Mesenchymal stem cell (in vitro differentiated cells and primary cell): ENCODE data around the gene STK26.

Experiments
- DNase-seq: peaks from one replicate; pipeline ENCODE4 v3.0.0-alpha.2; 2013
- H2AFZ ChIP-seq: one replicate; pipeline ENCODE4 v1.6.1; 2013; ENCODE audit warnings: low read depth, mild to moderate bottlenecking, control low read depth, inconsistent platforms, low read length, moderate library complexity
- H2AK5ac ChIP-seq: 2 replicates; pipeline ENCODE4 v1.6.1; 2013; ENCODE audit warnings: low read length, moderate library complexity, mild to moderate bottlenecking, inconsistent platforms; ENCODE audit not compliant: severe bottlenecking
- H2BK120ac ChIP-seq: one replicate; pipeline ENCODE4 v1.6.1; 2013; ENCODE audit warnings: low read depth, mild to moderate bottlenecking, inconsistent platforms, low read length, moderate library complexity
- H2BK12ac ChIP-seq, 2 experiments: one replicate each; pipeline ENCODE4 v1.6.1; 2013; ENCODE audit warnings: inconsistent platforms in 2 of 2, low read length in 2 of 2, mild to moderate bottlenecking in 2 of 2, moderate library complexity in 2 of 2, control low read depth in 1 of 2
- H2BK15ac ChIP-seq: one replicate; pipeline ENCODE4 v1.6.1; 2013; ENCODE audit warnings: mild to moderate bottlenecking, low read depth, inconsistent platforms; ENCODE audit not compliant: poor library complexity, severe bottlenecking
- H2BK5ac ChIP-seq: 2 replicates; pipeline ENCODE4 v1.6.1; 2013; ENCODE audit warnings: low read depth, mild to moderate bottlenecking, low read length, control low read depth, inconsistent platforms; ENCODE audit not compliant: poor library complexity, severe bottlenecking
- H3K14ac ChIP-seq, 2 experiments: one replicate each; pipeline ENCODE4 v1.6.1; 2013; ENCODE audit warnings: inconsistent platforms in 2 of 2, low read length in 2 of 2, control low read depth in 1 of 2, mild to moderate bottlenecking in 1 of 2, moderate library complexity in 1 of 2
- H3K18ac ChIP-seq, 2 experiments: one replicate each; pipeline ENCODE4 v1.6.1; 2013; ENCODE audit warnings: inconsistent platforms in 2 of 2, low read length in 2 of 2, control low read depth in 1 of 2, low read depth in 1 of 2, mild to moderate bottlenecking in 1 of 2
- H3K23ac ChIP-seq, 2 experiments: one replicate each; pipeline ENCODE4 v1.6.1; 2013; ENCODE audit warnings: inconsistent platforms in 2 of 2, low read length in 2 of 2, mild to moderate bottlenecking in 2 of 2, moderate library complexity in 2 of 2, control low read depth in 1 of 2
- H3K27ac ChIP-seq: 2 replicates; pipeline ENCODE4 v1.5.1; 2013; ENCODE audit warnings: mild to moderate bottlenecking, moderate library complexity, low read length, control low read depth, inconsistent platforms; ENCODE audit not compliant: poor library complexity, severe bottlenecking
- H3K27me3 ChIP-seq, 2 experiments: 2 replicates each; pipeline versions ENCODE4 v1.6.1 to v1.7.0; 2013; ENCODE audit warnings: low read length in 2 of 2, mild to moderate bottlenecking in 2 of 2, moderate library complexity in 2 of 2, control low read depth in 1 of 2, inconsistent platforms in 1 of 2; ENCODE audit not compliant: control insufficient read depth in 1 of 2, insufficient read depth in 1 of 2
- H3K36me3 ChIP-seq, 2 experiments: 2 replicates each; pipeline versions ENCODE4 v1.6.1 to v1.7.0; 2013; ENCODE audit warnings: low read length in 2 of 2, control low read depth in 1 of 2, inconsistent platforms in 1 of 2, low read depth in 1 of 2, mild to moderate bottlenecking in 1 of 2; ENCODE audit not compliant: insufficient read depth in 2 of 2, control insufficient read depth in 1 of 2
- H3K4ac ChIP-seq, 2 experiments: one replicate each; pipeline ENCODE4 v1.6.1; 2013; ENCODE audit warnings: inconsistent platforms in 2 of 2, low read length in 2 of 2, mild to moderate bottlenecking in 2 of 2, moderate library complexity in 2 of 2, control low read depth in 1 of 2, low read depth in 1 of 2
- H3K4me1 ChIP-seq: 2 replicates; pipeline ENCODE4 v1.6.1; 2013; ENCODE audit warnings: low read depth, low read length, control low read depth; ENCODE audit not compliant: control insufficient read depth, insufficient read depth
- H3K4me2 ChIP-seq: 2 replicates; pipeline ENCODE4 v1.6.1; 2013; ENCODE audit warnings: low read length, mild to moderate bottlenecking, inconsistent platforms; ENCODE audit not compliant: poor library complexity, severe bottlenecking
- H3K4me3 ChIP-seq, 2 experiments: 2 replicates each; pipeline versions ENCODE4 v1.5.1 to v1.7.0; 2013; ENCODE audit warnings: low read length in 2 of 2, mild to moderate bottlenecking in 2 of 2, control low read depth in 1 of 2, low read depth in 1 of 2; ENCODE audit not compliant: insufficient read depth in 1 of 2
- H3K79me1 ChIP-seq: replicated peaks from 2 replicates; pipeline ENCODE4 v1.6.1; 2013; ENCODE audit warnings: mild to moderate bottlenecking, control low read depth, low read length, inconsistent platforms; ENCODE audit not compliant: poor library complexity, severe bottlenecking
- H3K9ac ChIP-seq: 2 replicates; pipeline ENCODE4 v1.7.0; 2013; ENCODE audit warnings: mild to moderate bottlenecking, low read length, moderate library complexity
- H3K9me3 ChIP-seq: 2 replicates; pipeline ENCODE4 v1.7.0; 2013; ENCODE audit warnings: mild to moderate bottlenecking, low read length; ENCODE audit not compliant: control insufficient read depth
- H4K8ac ChIP-seq: one replicate; pipeline ENCODE4 v1.6.1; 2013; ENCODE audit warnings: inconsistent platforms, mild to moderate bottlenecking, low read length, moderate library complexity
- H4K91ac ChIP-seq: one replicate; pipeline ENCODE4 v1.6.1; 2013; ENCODE audit warnings: mild to moderate bottlenecking, low read length, inconsistent platforms
- WGBS: methylation state at CpG from one replicate; pipeline ENCODE4 v1.1.7; 2013; ENCODE audit warnings: mixed read lengths; 5-methylcytosine and 5-hydroxymethylcytosine counted together

The STK26 gene

DNA sequence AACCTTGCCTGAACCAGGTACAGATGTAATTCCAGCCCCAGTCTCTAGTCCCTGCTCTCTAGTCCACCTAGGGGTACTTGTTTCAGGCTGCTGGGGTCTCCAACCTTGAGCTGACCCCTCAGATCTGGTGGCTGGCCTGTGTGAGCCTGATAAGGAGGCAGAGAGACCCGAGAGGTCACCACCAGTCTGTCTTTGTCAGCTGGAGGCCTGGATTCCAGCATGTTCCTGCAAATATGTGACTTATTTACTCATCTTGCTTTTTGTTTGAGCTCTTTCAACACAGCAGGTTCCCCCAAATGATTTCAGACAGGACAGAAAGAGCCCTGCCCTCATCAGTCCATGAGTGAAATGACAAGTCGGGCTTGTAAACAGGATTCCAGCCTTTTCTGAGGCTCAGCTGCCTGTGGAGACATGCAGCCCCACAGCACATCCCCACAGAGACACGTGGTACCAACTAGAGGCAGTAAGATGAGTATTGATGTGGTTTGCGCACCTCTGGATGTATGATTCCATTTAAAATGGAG lies 37.5 kb upstream of the STK26 start:
- H2AFZ ChIP-seq: no peak overlapping the region
- H3K27ac ChIP-seq: no peak overlapping the region
- no peak overlapping the region for H3K4me2 ChIP-seq
- 85% methylated on average over 2 of the region's 4 CpGs for WGBS
- H2BK15ac ChIP-seq: no peak overlapping the region
- H4K8ac ChIP-seq: no peak overlapping the region
- H2BK12ac ChIP-seq: no peak overlapping the region
- no peak overlapping the region for H2BK5ac ChIP-seq
- no peak overlapping the region for H2BK120ac ChIP-seq
- H3K14ac ChIP-seq: no peak overlapping the region
- H2AK5ac ChIP-seq: no peak overlapping the region
- no peaks in the 10 kb centered on the region for H3K9me3 ChIP-seq
- H3K9ac ChIP-seq: no peak overlapping the region
- H3K4me1 ChIP-seq: no peaks in the 10 kb centered on the region
- no peak overlapping the region for H3K4ac ChIP-seq
- H3K4me3 ChIP-seq: no peak overlapping the region
- H3K23ac ChIP-seq: no peak overlapping the region
- H4K91ac ChIP-seq: no peak overlapping the region
- no peak for DNase-seq
- no peaks in the 10 kb centered on the region for H3K36me3 ChIP-seq
- H3K18ac ChIP-seq: no peak overlapping the region
- H3K27me3 ChIP-seq: peaks cover 0 to 48% of the 10 kb centered on the region in 2 experiments
- no peaks in the 10 kb centered on the region for H3K79me1 ChIP-seq

DNA sequence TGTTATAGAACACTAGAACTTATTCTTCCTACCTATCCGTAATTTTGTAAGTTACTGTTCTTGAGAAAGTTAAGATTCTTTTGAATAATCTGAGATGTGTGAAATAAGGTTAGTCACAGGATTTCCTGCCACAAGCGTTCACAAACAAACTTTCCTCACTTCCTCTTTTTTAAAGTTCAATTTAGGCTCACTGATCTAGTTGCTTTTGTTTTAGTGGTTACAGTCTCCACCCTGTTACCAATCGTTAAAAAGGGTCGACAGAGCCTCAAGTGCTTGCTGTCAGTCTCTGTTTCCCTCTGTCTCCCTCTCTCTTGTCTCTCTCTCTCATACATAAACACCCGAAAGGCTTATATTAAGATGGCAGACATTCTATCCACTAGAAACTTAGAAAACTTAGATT lies 35.9 kb upstream of the STK26 start:
- H2BK15ac ChIP-seq: no peak overlapping the region
- no peak overlapping the region for H3K4me2 ChIP-seq
- no peak overlapping the region for H2BK120ac ChIP-seq
- H3K4me1 ChIP-seq: no peaks in the 10 kb centered on the region
- no peak overlapping the region for H3K27ac ChIP-seq
- H4K8ac ChIP-seq: no peak overlapping the region
- H3K27me3 ChIP-seq: peaks cover 0 to 39% of the 10 kb centered on the region in 2 experiments
- H3K4me3 ChIP-seq: no peak overlapping the region
- no peak overlapping the region for H3K14ac ChIP-seq
- WGBS: 26% methylated on average over 3 of the region's 5 CpGs
- no peak overlapping the region for H2BK12ac ChIP-seq
- no peak overlapping the region for H2BK5ac ChIP-seq
- no peak overlapping the region for H3K4ac ChIP-seq
- H2AK5ac ChIP-seq: no peak overlapping the region
- no peak overlapping the region for H3K18ac ChIP-seq
- H3K23ac ChIP-seq: no peak overlapping the region
- no peaks in the 10 kb centered on the region for H3K9me3 ChIP-seq
- no peak overlapping the region for H3K9ac ChIP-seq
- no peaks in the 10 kb centered on the region for H3K36me3 ChIP-seq
- no peak overlapping the region for H4K91ac ChIP-seq
- H2AFZ ChIP-seq: no peak overlapping the region
- no peak for DNase-seq
- no peaks in the 10 kb centered on the region for H3K79me1 ChIP-seq

DNA sequence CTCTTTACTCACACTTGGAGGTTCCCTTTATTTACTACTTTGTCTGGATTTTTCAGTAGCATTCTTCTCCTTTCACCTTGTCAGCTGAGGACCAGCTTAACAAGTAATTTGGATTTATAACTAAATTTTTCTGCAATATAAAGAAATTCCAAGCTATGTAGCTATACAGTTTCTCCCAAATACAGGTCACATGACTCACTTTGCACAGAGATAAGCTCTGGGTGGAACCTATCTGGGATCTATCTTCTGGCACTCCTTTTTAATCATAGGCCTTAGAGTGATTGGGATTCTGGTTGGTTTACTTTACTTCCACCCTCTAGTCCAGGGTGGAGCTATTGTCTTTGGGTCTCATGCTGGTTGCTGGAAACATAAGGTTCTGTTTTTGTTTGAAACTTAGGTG lies 34.9 kb upstream of the STK26 start:
- Histone ChIP-seq H3K4me2 (no peak overlapping the region), H3K27me3 (peaks cover 0 to 38% of the 10 kb centered on the region in 2 experiments), H2BK5ac (no peak overlapping the region), H3K4me3 (no peak overlapping the region), H4K8ac (no peak overlapping the region), H2AK5ac (no peak overlapping the region), H3K14ac (no peak overlapping the region), H3K27ac (no peak overlapping the region), H3K23ac (no peak overlapping the region), H2AFZ (no peak overlapping the region), H3K18ac (no peak overlapping the region), H3K9me3 (no peaks in the 10 kb centered on the region), H3K4me1 (no peaks in the 10 kb centered on the region), H2BK15ac (no peak overlapping the region), H3K9ac (no peak overlapping the region), H3K36me3 (no peaks in the 10 kb centered on the region), H3K4ac (no peak overlapping the region), H2BK120ac (no peak overlapping the region), H2BK12ac (no peak overlapping the region), H4K91ac (no peak overlapping the region), H3K79me1 (no peaks in the 10 kb centered on the region)
- no peak for DNase-seq

- H3K79me1 ChIP-seq: no peaks in the 10 kb centered on the region
- no peak for DNase-seq
- no CpG with 5 or more reads among the region's 3 CpGs for WGBS
These were observed 22.0 kb upstream of the STK26 start for GRCh38 chrX:132001127-132001526.

More at GRCh38 chrX:132001127-132001526, 22.0 kb upstream of the STK26 start:
- Histone ChIP-seq H3K27me3 (peaks cover 0 to 23% of the 10 kb centered on the region in 2 experiments), H2AK5ac (no peak overlapping the region), H3K9me3 (no peaks in the 10 kb centered on the region), H3K4me1 (no peaks in the 10 kb centered on the region), H3K27ac (no peak overlapping the region), H3K23ac (no peak overlapping the region), H2BK15ac (no peak overlapping the region), H3K4ac (no peak overlapping the region), H3K9ac (no peak overlapping the region), H2AFZ (no peak overlapping the region), H2BK5ac (no peak overlapping the region), H4K91ac (no peak overlapping the region), H3K36me3 (no peaks in the 10 kb centered on the region), H3K4me3 (no peak overlapping the region), H2BK120ac (no peak overlapping the region), H3K4me2 (no peak overlapping the region), H3K18ac (no peak overlapping the region), H2BK12ac (no peak overlapping the region), H4K8ac (no peak overlapping the region), H3K14ac (no peak overlapping the region)
